Measurements from ENCODE around the gene ADAT1.

Gene ADAT1

DNA sequence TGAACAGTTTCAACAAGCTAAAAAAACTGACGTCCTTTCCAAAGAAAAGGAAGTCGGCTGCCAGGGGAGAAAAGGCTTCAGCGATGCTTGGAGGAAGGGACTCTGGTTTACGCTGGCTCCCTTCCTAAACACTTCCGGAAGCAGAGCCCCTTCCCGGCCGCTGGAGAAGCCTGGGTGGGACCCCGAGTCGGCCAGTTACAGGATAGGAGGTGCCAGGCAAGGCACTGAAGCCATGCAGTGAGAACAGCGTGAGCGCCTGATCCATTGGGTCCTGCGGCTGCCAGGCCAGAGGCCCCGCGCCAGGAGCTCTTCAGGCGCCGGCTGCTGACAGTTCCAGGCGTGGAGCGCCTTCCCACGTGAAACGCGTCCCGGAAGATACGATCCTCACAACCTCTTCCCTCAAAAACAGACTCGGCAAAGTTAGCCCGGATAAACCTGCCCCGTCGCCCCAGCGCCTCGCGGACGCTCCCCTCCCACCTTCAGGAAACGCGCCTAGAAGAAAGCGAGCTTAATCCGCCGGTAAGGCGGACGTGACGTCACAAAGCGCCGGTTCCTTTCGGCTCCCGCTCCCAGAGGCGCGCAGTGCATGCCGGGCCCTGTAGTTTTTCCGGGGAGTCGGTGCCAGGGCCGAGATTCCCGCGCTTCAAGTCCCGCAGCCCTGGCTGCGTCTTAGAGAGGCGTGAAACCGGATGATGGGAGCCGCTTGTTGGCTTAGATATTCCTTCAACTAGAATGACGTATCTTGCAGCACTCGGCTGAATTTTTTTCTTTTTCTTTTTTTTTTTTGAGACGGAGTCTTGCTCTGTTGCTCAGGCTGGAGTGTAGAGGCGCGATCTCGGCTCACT lies at the start of gene ADAT1:
TSS of gene ADAT1 (minus strand) at position 521 of the 845 bp plus-strand sequence. CDS start 2,482 bp downstream, outside the sequence.
- Histone ChIP-seq H3K9me3 (ENCODE audit: control insufficient read depth, low read length) (no peaks in the 10 kb centered on the region), H3K4me1 (ENCODE audit: control insufficient read depth, insufficient read depth, low read length) (peaks cover 7% of the 10 kb centered on the region), H3K9ac (ENCODE audit: low read length) (peak within 1 kb of the TSS; percentile 80), H3K27me3 (ENCODE audit: control insufficient read depth, insufficient read depth, low read length) (no peaks in the 10 kb centered on the region), H3K4me3 (ENCODE audit: low read length) (peak within 1 kb of the TSS; percentile 74), H3K36me3 (ENCODE audit: control insufficient read depth, insufficient read depth, low read length) (peaks cover 6% of the 10 kb centered on the region)

- Histone ChIP-seq H3K36me3 (ENCODE audit: control insufficient read depth, insufficient read depth, low read length) (no peaks in the 10 kb centered on the region), H3K4me3 (ENCODE audit: low read length) (no peak overlapping the region), H3K9me3 (ENCODE audit: control insufficient read depth, low read length) (no peaks in the 10 kb centered on the region), H3K27me3 (ENCODE audit: control insufficient read depth, insufficient read depth, low read length) (no peaks in the 10 kb centered on the region), H3K9ac (ENCODE audit: low read length) (no peak overlapping the region), H3K4me1 (ENCODE audit: control insufficient read depth, insufficient read depth, low read length) (no peaks in the 10 kb centered on the region)
These were observed 44.4 kb upstream of the ADAT1 start for GRCh38 chr16:75667503-75667902.

DNA sequence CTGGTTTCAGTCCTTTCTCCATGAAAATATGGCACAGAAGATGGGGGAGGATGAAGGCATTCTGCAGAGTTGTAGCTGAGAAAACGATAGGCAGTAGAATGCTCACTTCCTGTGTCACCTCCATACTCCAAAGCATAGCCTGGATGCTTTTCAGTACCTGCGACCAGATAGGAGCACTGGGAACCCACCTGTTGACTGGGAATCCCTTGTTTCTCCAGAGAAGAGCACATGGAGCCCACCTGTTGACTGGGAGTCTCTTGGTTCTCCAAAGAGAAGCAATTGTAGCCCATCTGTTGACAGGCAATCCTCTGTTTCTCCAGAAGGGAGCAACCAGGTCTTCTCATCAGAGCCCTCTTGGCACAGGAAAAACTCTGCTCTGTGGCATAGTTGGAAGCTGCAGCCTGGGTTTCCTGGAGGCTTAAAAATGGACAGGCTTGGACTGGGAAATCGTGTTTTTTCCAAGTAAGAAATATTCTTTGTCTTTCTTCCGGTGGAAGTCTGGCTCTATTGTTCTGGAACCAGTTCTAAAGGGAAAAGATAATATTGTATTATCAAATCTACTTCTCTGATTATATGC lies 37.7 kb upstream of the ADAT1 start:
- no peak overlapping the region for H3K4me3 ChIP-seq (ENCODE audit: low read length)
- no peaks in the 10 kb centered on the region for H3K27me3 ChIP-seq (ENCODE audit: control insufficient read depth, insufficient read depth, low read length)
- no peaks in the 10 kb centered on the region for H3K36me3 ChIP-seq (ENCODE audit: control insufficient read depth, insufficient read depth, low read length)
- H3K4me1 ChIP-seq (ENCODE audit: control insufficient read depth, insufficient read depth, low read length): no peaks in the 10 kb centered on the region
- H3K9me3 ChIP-seq (ENCODE audit: control insufficient read depth, low read length): no peaks in the 10 kb centered on the region
- no peak overlapping the region for H3K9ac ChIP-seq (ENCODE audit: low read length)

DNA sequence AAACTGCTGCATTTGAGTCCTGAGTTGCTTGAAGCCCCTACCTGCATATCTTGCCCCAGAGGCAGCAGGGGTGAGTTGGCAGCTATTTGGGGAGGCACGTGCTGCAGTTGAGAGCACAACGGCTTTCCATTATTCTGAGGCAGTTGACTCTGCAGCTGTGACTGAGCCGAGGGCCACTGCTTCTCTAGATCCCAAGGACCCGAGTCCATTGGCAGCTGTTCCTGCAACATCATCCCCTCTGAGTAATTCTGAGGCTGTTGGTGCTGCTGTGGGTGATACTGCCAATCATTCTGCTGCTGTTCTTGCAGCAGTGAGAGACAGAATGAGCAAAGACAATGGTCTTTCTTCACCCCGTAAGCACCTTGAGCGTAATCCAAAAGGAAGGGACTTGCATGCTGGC lies 37.2 kb upstream of the ADAT1 start:
- H3K4me1 ChIP-seq (ENCODE audit: control insufficient read depth, insufficient read depth, low read length): no peaks in the 10 kb centered on the region
- H3K36me3 ChIP-seq (ENCODE audit: control insufficient read depth, insufficient read depth, low read length): no peaks in the 10 kb centered on the region
- no peak overlapping the region for H3K9ac ChIP-seq (ENCODE audit: low read length)
- no peaks in the 10 kb centered on the region for H3K27me3 ChIP-seq (ENCODE audit: control insufficient read depth, insufficient read depth, low read length)
- no peak overlapping the region for H3K4me3 ChIP-seq (ENCODE audit: low read length)
- H3K9me3 ChIP-seq (ENCODE audit: control insufficient read depth, low read length): no peaks in the 10 kb centered on the region

DNA sequence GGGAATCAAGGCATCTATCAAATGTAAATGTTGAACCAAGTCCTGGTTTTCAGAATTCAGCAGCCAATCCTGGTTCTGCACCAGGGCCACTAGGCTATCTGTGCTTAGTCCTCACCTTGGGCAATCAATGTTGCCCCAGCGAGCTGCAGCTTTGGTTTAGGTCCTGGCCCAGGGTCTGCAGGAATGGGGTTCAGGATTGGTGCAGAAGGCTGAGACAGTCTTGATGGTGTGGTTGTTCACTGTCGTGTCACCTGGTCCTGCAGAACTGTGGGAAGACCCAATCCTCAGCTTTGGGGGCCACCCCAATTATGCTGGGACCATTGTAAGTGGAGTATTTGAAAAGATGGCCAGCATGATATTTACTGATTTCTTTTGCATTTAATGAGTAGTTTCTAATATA lies 35.1 kb upstream of the ADAT1 start:
- H3K4me1 ChIP-seq (ENCODE audit: control insufficient read depth, insufficient read depth, low read length): no peaks in the 10 kb centered on the region

GRCh38 chr16:75653922-75654321 lies 30.8 kb upstream of the ADAT1 start:
- Histone ChIP-seq H3K4me1 (ENCODE audit: control insufficient read depth, insufficient read depth, low read length) (peaks cover 6% of the 10 kb centered on the region), H3K9me3 (ENCODE audit: control insufficient read depth, low read length) (no peaks in the 10 kb centered on the region), H3K4me3 (ENCODE audit: low read length) (no peak overlapping the region), H3K9ac (ENCODE audit: low read length) (no peak overlapping the region), H3K36me3 (ENCODE audit: control insufficient read depth, insufficient read depth, low read length) (peaks cover 3% of the 10 kb centered on the region), H3K27me3 (ENCODE audit: control insufficient read depth, insufficient read depth, low read length) (no peaks in the 10 kb centered on the region)

More for the DNA sequence above, 35.1 kb upstream of the ADAT1 start:
- no peak overlapping the region for H3K9ac ChIP-seq (ENCODE audit: low read length)
- H3K27me3 ChIP-seq (ENCODE audit: control insufficient read depth, insufficient read depth, low read length): no peaks in the 10 kb centered on the region
- no peaks in the 10 kb centered on the region for H3K9me3 ChIP-seq (ENCODE audit: control insufficient read depth, low read length)
- peaks cover 3% of the 10 kb centered on the region for H3K36me3 ChIP-seq (ENCODE audit: control insufficient read depth, insufficient read depth, low read length)
- no peak overlapping the region for H3K4me3 ChIP-seq (ENCODE audit: low read length)

DNA sequence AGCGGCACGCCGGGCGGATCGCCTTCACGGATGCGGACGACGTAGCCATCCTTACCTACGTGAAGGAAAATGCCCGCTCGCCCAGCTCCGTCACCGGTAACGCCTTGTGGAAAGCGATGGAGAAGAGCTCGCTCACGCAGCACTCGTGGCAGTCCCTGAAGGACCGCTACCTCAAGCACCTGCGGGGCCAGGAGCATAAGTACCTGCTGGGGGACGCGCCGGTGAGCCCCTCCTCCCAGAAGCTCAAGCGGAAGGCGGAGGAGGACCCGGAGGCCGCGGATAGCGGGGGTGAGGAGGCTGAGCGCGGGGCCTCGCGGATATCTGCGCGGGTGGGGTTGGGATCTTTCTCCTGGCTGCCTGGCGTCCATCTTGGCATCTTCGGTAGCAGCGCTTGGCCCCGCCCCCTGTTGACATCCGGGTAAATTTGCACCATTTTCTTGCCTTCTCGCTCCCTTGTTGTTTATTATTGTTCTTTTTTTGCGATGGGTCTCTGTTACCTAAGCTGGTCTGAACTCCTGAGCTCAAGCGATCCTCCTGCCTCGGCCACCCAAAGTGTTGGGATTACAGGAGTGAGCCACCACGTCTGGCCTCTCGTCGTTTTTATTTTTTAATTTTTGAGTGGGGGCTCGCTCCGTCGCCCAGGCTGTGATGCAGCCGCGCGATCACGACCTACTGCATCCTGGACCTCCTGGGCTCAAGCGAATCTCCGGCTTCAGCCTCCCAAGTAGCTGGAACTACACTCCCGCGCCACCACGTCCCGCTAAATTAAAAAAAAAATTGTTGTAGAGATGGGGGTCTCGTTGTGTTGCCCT lies 25.4 kb upstream of the ADAT1 start:
- Histone ChIP-seq H3K9me3 (ENCODE audit: control insufficient read depth, low read length) (no peaks in the 10 kb centered on the region), H3K36me3 (ENCODE audit: control insufficient read depth, insufficient read depth, low read length) (no peaks in the 10 kb centered on the region), H3K27me3 (ENCODE audit: control insufficient read depth, insufficient read depth, low read length) (no peaks in the 10 kb centered on the region), H3K9ac (ENCODE audit: low read length) (peak overlapping the region; percentile 97), H3K4me1 (ENCODE audit: control insufficient read depth, insufficient read depth, low read length) (peaks cover 17% of the 10 kb centered on the region), H3K4me3 (ENCODE audit: low read length) (peak overlapping the region; percentile 98)

GRCh38 chr16:75647492-75648264 lies 24.6 kb upstream of the ADAT1 start, which contains the start of the genes KARS1 and TERF2IP:
KARS1 (minus strand) TSS chr16:75647665; CDS start chr16:75647639, 26 bp downstream.
TERF2IP (plus strand) TSS chr16:75647773; CDS start chr16:75647883, 110 bp downstream.
- peak within 1 kb of the TSS; percentile 98 for H3K4me3 ChIP-seq (ENCODE audit: low read length)
- H3K27me3 ChIP-seq (ENCODE audit: control insufficient read depth, insufficient read depth, low read length): no peaks in the 10 kb centered on the region
- peak within 1 kb of the TSS; percentile 97 for H3K9ac ChIP-seq (ENCODE audit: low read length)
- no peaks in the 10 kb centered on the region for H3K36me3 ChIP-seq (ENCODE audit: control insufficient read depth, insufficient read depth, low read length)
- H3K9me3 ChIP-seq (ENCODE audit: control insufficient read depth, low read length): no peaks in the 10 kb centered on the region
- peaks cover 17% of the 10 kb centered on the region for H3K4me1 ChIP-seq (ENCODE audit: control insufficient read depth, insufficient read depth, low read length)

GRCh38 chr16:75647112-75647491 lies 24.0 kb upstream of the ADAT1 start:
- no peaks in the 10 kb centered on the region for H3K36me3 ChIP-seq (ENCODE audit: control insufficient read depth, insufficient read depth, low read length)
- H3K9me3 ChIP-seq (ENCODE audit: control insufficient read depth, low read length): no peaks in the 10 kb centered on the region
- peak overlapping the region; percentile 98 for H3K4me3 ChIP-seq (ENCODE audit: low read length)
- peak overlapping the region; percentile 97 for H3K9ac ChIP-seq (ENCODE audit: low read length)
- H3K27me3 ChIP-seq (ENCODE audit: control insufficient read depth, insufficient read depth, low read length): no peaks in the 10 kb centered on the region
- H3K4me1 ChIP-seq (ENCODE audit: control insufficient read depth, insufficient read depth, low read length): peaks cover 17% of the 10 kb centered on the region

GRCh38 chr16:75644240-75645012 lies 21.3 kb upstream of the ADAT1 start:
- Histone ChIP-seq H3K4me1 (ENCODE audit: control insufficient read depth, insufficient read depth, low read length) (peaks cover 11% of the 10 kb centered on the region), H3K9me3 (ENCODE audit: control insufficient read depth, low read length) (no peaks in the 10 kb centered on the region), H3K27me3 (ENCODE audit: control insufficient read depth, insufficient read depth, low read length) (no peaks in the 10 kb centered on the region), H3K36me3 (ENCODE audit: control insufficient read depth, insufficient read depth, low read length) (peaks cover 9% of the 10 kb centered on the region), H3K9ac (ENCODE audit: low read length) (peak overlapping the region; percentile 20), H3K4me3 (ENCODE audit: low read length) (no peak overlapping the region)

GRCh38 chr16:75640598-75640997 lies 17.5 kb upstream of the ADAT1 start:
- no peak overlapping the region for H3K9ac ChIP-seq (ENCODE audit: low read length)
- no peaks in the 10 kb centered on the region for H3K27me3 ChIP-seq (ENCODE audit: control insufficient read depth, insufficient read depth, low read length)
- H3K4me1 ChIP-seq (ENCODE audit: control insufficient read depth, insufficient read depth, low read length): peaks cover 4% of the 10 kb centered on the region
- no peaks in the 10 kb centered on the region for H3K9me3 ChIP-seq (ENCODE audit: control insufficient read depth, low read length)
- H3K36me3 ChIP-seq (ENCODE audit: control insufficient read depth, insufficient read depth, low read length): peaks cover 9% of the 10 kb centered on the region
- H3K4me3 ChIP-seq (ENCODE audit: low read length): no peak overlapping the region
